Prostate gland (tissue), 2 donors: ENCODE results near the gene KIF5C. TPM values are rescaled to one million over a fixed set of nuclear protein-coding genes. Genes with fewer than 3 reads are reported as not detected.

Experiments used
- DNase-seq: peaks from one replicate; pipeline ENCODE4 v3.0.0-alpha.2; 2019; ENCODE audit warnings: low spot score
- H3K27ac ChIP-seq, 2 donors: fragments of 200-600 bp; sonication (generic); 2 replicates each; pipeline ENCODE4 v1.5.1; 2017 to 2019
- H3K27me3 ChIP-seq: fragments of 200-600 bp; sonication (generic); replicated peaks from 2 replicates; pipeline ENCODE4 v1.5.1; 2019; ENCODE audit not compliant: insufficient read depth
- H3K36me3 ChIP-seq, 2 donors: fragments of 200-600 bp; sonication (generic); 1 replicate in 1 of 2; 2 replicates in 1 of 2; pipeline versions ENCODE4 v1.5.1 to v1.8.1; 2017 to 2019
- H3K4me1 ChIP-seq: fragments of 200-600 bp; sonication (generic); replicated peaks from 2 replicates; pipeline ENCODE4 v1.5.1; 2019
- H3K4me3 ChIP-seq, 2 donors: fragments of 200-600 bp; sonication (generic); 2 replicates each; pipeline ENCODE4 v1.5.1; 2017 to 2019
- H3K9me3 ChIP-seq: fragments of 200-600 bp; sonication (generic); 2 replicates; pipeline ENCODE4 v1.5.1; 2017
- CTCF ChIP-seq, 4 experiments: fragments of 200-600 bp in 2 of 4; fragments of 450-650 bp in 2 of 4; sonication (generic) in 2 of 4; IDR thresholded peaks; 1 replicate in 3 of 4; 2 replicates in 1 of 4; pipeline ENCODE4 v1.5.1; 2016 to 2019; ENCODE audit warnings: antibody characterized with exemption in 4 of 4, mild to moderate bottlenecking in 2 of 4, moderate library complexity in 2 of 4
- POLR2A ChIP-seq: fragments of 450-650 bp; IDR thresholded peaks from one replicate; pipeline ENCODE4 v1.6.1; 2016; ENCODE audit warnings: antibody characterized with exemption, mild to moderate bottlenecking
- POLR2AphosphoS5 ChIP-seq: sonication (generic); formaldehyde crosslinking; IDR thresholded peaks from one replicate; pipeline ENCODE4 v1.6.1; 2017; ENCODE audit warnings: antibody characterized with exemption
- WGBS: methylation state at CpG from one replicate; pipeline ENCODE4 v1.1.5; 2018; 5-methylcytosine and 5-hydroxymethylcytosine counted together
- intact Hi-C: fragments of 100-400 bp; cut with DNase I; formaldehyde crosslinking; loops from one replicate; pipeline ENCODE4 v1.14.2; 2022
- total RNA-seq, 2 donors: library from RNA; depleted of rRNA; stranded (reverse); fragments of >200 nt; gene quantifications; one replicate each; pipeline ENCODE4 v1.1.0, GENCODE V29; 2016

The KIF5C gene
- total RNA-seq, 2 donors from 2014 or later = 84.3 to 123 TPM

GRCh38 chr2:148865512-148865911, 9.5 kb upstream of the KIF5C start:
- H3K27ac ChIP-seq = no peak overlapping the region
- no peaks in the 10 kb centered on the region for H3K27me3 ChIP-seq
- H3K4me1 ChIP-seq = no peaks in the 10 kb centered on the region
- no peak for TF ChIP-seq POLR2AphosphoS5
- no peak for TF ChIP-seq CTCF (IDR thresholded peaks at IDR 0.05)
- no peak for TF ChIP-seq POLR2A
- no peak overlapping the region for H3K4me3 ChIP-seq
- no peak for DNase-seq
- H3K36me3 ChIP-seq = no peaks in the 10 kb centered on the region
- WGBS = 86% methylated on average over 5 of the region's 5 CpGs
- intact Hi-C loops = no loop called here
- H3K9me3 ChIP-seq = no peaks in the 10 kb centered on the region

- no peak for DNase-seq
- Histone ChIP-seq H3K9me3 (no peaks in the 10 kb centered on the region), H3K27ac (no peak overlapping the region), H3K4me3 (no peak overlapping the region), H3K4me1 (no peaks in the 10 kb centered on the region), H3K27me3 (no peaks in the 10 kb centered on the region), H3K36me3 (no peaks in the 10 kb centered on the region)
- intact Hi-C loops = no loop called here
- 86% methylated on average over 4 of the region's 4 CpGs for WGBS
- TF ChIP-seq POLR2AphosphoS5 = no peak
- no peak for TF ChIP-seq POLR2A
- TF ChIP-seq CTCF (IDR thresholded peaks at IDR 0.05) = no peak
These were observed 8.9 kb upstream of the KIF5C start for GRCh38 chr2:148866091-148866490.

GRCh38 chr2:148867079-148867769, 7.8 kb upstream of the KIF5C start:
- no peak for DNase-seq
- Histone ChIP-seq H3K27ac (no peak overlapping the region), H3K4me1 (no peaks in the 10 kb centered on the region), H3K4me3 (no peak overlapping the region), H3K36me3 (no peaks in the 10 kb centered on the region), H3K27me3 (no peaks in the 10 kb centered on the region), H3K9me3 (no peaks in the 10 kb centered on the region)
- TF ChIP-seq POLR2A (no peak), POLR2AphosphoS5 (no peak), CTCF (IDR thresholded peaks at IDR 0.05) (no peak)
- 61% methylated on average over 4 of the region's 4 CpGs for WGBS
- intact Hi-C loops = no loop called here

- Histone ChIP-seq H3K36me3 (no peaks in the 10 kb centered on the region), H3K9me3 (no peaks in the 10 kb centered on the region), H3K27me3 (no peaks in the 10 kb centered on the region), H3K4me1 (no peaks in the 10 kb centered on the region), H3K4me3 (peak overlapping the region; percentile 58 to 74), H3K27ac (peak overlapping the region; percentile 86 to 93)
- TF ChIP-seq CTCF (IDR thresholded peaks at IDR 0.05) (no peak), POLR2AphosphoS5 (no peak), POLR2A (no peak)
- no peak for DNase-seq
- intact Hi-C loops = loop anchor here (10.0 kb wide), 1 partner anchor 231 kb away; the partner anchor contains the start of gene EPC2
- under 1% methylated on average over 43 of the region's 74 CpGs for WGBS
These were observed 492 bp downstream of the KIF5C start for GRCh38 chr2:148875387-148876051.
